ENCODE measurements around the gene FANCM.

The FANCM gene

GRCh38 chr14:45238988-45239387 lies 103.3 kb downstream of the FANCM start:
- no peak for DNase-seq

- no peak for DNase-seq
Measured at GRCh38 chr14:45242706-45243105, 107.0 kb downstream of the FANCM start.

GRCh38 chr14:45246151-45246550 lies 110.4 kb downstream of the FANCM start:
- DNase-seq = no peak

DNA sequence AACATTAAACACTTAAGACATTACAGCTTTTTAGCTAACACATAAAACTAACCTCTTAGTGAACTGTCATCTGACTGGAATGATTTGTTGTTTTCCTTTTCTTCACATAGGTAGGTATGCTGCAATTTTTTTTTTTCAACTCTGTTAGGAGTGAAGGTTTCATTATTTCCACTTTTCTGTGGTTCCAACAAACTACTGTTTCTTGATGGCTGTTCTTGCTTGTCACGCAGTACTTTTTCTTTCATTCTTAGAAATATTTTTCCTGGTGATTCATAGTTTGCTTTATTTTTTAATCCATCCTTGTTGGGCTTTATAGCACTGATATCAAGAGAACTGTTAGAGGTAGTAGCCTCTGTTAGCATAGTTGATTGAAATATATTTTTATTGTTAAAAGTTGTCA lies 111.0 kb downstream of the FANCM start:
- no peak for DNase-seq

DNA sequence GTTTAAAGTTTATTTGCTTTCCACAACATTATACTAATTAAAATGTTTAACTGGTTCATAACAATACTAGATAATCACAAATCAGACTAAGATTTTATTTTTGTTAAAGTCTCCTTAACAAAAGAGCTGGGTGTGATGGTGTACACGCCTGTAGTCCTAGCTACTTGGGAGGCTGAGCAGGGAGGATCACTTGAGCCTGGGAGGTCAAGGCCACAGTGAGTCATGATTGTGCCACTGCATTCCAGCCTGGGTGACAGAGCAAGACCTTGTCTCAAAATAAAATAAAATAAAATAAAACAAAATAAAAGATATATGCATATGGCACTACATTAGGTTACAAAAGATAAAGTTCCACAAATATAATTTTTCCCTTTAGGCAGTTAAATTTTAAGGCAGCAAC lies 111.7 kb downstream of the FANCM start:
- no peak for DNase-seq

DNA sequence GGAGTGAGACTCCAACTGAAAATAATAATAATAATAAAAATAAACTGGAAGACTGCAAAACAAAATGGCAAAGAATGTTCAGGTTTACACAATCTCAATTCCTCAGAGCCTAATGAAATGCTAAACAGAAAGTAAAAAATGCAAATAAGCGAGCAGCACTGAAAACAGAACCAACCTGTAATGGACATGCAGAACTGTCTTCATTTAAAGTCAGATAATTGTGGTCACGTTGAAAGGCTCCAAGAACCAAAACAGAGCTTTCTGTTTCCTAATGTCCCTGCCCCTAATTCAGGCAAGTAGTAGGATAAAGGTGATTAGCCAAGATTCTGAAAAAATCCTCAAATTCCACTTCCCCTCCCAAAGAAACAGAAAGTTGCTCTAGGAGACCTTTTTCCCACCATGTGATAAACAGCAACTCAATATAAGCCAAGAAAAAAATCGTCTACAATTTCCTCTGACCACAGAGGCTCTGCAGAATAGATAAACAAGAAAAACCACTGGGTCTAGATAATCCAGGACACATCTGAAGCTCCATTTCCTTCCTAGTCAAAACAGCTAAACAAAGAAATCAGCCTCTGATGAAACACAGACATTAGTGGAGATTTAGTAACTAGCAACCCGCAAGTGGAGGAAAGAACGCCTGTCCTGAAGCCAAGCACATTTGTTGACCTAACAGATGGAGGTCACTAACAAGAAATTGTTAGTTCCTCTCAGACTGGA lies 114.3 kb downstream of the FANCM start:
- DNase-seq = no peak

Data from NCI-H1930 (cell line).